GM21723 (cell line): ENCODE measurements around the gene MRTFA.
"Not testable (repeated sequence)": the region's sequence is repeated elsewhere in the genome, so short reads cannot be mapped to it uniquely, and the experiment has no call there.

Experiments
- ATAC-seq: cut with Tn5 transposase; IDR thresholded peaks from one replicate; pipeline ENCODE4 v1.9.1; 2021; ENCODE audit warnings: mild to moderate bottlenecking, moderate library complexity; ENCODE audit not compliant: unreplicated experiment

MRTFA gene

DNA sequence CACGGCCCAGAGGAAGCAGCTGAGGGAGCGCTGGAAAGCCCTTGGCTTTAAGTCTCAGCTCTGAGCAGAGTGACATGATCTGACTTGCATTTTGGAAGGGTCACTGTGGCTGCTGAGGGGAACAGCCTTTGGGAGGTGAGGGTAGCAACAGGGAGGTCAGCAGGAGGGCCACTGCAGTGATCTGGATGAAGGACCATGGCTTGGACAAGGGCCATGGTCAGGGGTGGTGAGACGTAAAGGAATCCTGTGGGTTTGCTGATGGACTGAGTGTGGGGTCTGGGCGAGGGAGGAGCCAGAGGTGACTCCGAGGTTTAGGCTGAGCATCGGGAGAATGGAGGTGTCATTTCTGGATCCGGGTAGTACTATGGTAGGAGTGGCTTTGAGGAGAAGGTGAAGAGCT is 232.9 kb downstream of the MRTFA start:
- no peak for ATAC-seq

DNA sequence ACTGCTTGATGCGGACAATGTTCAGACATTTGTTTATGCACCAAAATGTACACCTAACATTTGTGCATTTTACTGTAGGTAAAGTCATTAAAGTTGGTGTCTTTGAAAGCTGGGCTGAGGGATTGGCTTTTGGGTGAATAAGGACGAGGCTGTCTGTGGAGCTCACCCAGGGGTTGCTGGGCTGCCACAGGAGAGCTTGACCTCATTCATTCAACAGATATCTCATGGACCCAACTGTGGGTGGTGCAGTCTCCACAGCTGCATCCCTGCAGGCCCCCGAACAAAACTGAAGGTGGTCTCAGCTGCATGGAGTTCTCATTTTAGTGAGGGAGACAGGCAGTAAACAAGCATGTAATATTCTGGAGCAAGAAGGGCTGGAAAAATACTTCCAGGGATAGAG is 233.4 kb downstream of the MRTFA start:
- ATAC-seq: no peak

DNA sequence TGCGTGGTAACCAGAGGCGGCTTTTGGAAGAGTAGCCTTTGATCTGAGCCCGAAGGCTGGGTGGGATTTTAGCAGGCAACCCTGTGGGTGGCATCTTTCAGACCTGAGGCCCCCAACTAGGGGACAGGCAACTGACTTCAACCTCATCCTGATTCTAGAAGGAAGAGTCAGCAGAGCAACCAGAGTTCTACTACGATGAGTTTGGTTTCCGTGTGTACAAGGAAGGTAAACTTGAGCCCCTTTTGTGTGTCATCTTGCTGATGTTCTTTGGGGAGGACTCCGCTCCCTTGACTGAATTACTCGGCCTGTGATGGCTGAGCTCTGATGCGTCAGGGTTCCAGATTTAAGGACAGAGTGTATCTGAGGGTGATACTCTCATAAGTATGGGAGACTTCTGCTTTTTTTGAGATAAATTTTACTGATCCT is 234.5 kb downstream of the MRTFA start:
- no peak for ATAC-seq

DNA sequence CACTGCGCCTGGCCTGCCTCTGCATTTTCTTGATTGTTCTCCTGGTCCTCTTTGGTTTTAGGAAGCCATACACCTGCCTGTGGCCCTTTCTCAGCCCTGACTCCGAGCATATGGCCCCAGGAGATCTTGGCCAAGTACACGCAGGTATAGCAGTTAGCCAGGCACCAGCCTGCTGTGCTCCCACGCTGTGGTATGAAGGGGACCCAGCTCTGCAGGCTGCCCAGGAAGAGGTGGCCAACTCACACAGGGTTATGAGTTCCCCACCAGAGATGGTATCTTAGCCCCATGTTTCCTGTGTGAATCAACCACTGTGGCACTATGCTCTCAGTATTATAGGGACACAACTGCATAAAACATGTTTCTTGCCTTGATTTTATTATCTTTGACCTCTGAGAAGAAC is 235.0 kb downstream of the MRTFA start:
- no peak for ATAC-seq

DNA sequence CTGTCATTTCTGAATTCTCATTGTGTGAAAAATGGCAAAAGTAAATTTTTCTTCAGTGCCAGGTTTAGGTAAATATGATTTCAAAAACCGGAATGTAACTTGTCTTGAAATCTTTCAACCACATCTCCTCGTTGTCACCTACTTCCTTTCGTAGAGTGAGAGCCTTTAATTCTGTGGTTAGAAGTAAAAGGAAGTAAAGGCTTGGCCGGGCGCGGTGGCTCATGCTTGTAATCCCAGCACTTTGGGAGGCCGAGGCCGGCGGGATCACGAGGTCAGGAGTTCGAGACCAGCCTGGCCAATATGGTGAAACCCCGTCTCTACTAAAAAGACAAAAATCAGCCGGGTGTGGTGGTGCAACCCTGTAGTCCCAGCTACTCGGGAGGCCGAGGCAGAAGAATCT is 236.4 kb downstream of the MRTFA start:
- no peak for ATAC-seq

DNA sequence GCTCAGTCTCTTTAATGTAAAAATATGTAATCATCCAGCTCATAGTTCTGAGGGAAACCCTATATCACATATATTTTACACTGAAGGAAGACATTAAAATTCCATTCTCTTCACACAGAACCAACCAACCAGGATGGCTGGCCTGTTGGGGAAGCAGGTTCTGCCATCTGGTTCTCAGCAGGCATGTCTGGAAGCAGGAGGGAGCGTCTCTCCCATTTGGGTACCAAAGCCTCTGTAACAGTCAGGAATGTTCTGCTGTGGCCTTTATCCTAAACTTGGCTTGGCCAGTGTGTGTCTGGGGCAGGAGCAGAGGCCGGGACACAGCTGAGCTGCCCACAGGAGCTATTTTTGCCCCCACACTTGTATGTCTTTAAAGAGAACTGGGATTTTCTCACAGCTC is 236.9 kb downstream of the MRTFA start:
- no peak for ATAC-seq

DNA sequence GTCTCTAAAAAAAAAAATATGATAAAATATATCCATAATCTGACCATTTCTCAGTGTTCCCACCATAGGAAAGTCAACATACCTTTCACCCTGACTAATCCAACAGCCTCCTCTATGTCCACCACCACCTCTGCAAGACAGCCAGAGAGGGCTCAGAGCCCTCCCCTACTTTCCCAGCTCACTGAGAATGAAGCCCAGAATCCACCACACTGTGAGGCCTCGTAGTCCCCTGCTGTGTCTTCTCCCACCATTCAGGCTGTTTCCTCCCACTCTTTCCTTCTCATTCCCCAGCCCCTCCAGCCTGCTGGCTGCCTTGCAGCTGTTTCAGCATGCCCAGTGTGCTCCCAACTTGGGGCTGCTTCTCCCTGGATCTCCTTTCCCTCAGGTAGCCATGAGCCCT is 239.1 kb downstream of the MRTFA start:
- no peak for ATAC-seq

DNA sequence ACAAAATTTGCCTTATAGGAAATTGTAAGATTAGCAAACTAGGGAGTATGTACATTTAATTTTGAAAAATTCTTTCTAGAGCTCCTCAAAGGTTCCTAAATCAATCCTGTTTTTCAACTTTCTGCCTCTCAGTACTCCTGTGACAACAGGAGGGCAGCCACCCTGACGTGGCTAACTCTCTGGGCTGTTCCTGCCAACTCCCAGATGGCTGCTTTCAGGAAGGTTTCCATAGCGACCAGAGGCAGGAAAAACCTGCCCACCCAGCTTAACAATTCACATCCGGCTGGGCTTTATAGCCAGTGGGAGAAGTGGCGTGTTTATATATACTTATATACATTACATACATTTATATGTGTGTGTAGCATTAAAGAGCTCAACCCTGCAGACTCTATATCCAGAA is 239.6 kb downstream of the MRTFA start:
- ATAC-seq: no peak

DNA sequence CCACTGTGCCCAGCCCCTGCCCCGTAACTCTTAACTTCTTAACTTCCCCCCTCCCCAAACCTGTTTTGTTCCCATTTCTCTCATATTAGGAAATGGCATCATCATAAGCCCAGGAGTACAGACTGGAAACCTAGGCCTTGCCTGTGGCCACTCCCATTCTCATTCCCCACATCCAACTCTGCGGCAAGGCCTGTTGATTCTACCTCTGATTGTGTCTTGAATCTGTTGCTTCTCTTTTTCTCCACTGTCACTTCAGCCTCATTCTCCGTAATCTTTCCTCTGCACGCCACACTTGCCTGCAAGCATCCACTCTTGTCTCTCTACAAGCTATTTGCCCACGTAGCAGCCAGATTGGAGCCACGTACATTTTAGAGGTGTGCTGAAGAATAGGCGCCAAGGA is 240.9 kb downstream of the MRTFA start:
- no peak for ATAC-seq

DNA sequence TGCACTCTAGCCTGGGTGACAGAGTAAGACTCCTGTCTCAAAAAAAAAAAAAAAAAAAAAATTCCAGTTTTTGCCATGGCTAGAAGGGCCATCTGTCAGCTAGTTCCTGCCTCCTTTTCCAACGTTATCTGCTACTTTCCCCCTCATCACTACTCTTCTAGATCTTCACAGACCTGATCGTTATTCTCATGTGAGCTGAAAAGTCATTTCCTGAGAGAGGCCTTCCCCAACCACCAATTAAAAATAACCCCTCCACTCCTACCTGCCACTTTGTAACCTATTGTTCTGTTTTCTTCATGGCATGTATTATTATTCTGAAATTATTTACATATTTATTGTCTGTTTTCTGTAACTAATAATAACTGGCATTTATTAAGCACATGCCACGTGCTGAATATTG is 241.9 kb downstream of the MRTFA start:
- no peak for ATAC-seq

DNA sequence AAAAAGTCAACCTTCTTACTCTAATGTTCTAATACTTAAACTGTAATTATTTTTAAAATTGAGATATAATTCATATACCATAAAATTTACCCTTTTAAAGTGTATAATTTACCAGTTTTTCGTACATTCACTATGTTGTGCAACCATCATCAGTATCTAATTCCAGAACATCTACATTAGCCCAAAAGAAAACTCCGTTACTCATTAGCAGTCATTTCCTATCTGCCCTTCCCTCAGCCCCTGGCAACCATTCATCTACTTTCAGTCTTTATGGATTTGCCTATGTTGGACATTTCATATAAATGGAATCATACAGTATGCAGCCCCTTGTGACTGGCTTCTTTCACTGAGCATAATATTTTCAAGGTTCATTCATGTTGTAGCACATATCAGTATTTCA is 243.9 kb downstream of the MRTFA start:
- ATAC-seq: no peak

DNA sequence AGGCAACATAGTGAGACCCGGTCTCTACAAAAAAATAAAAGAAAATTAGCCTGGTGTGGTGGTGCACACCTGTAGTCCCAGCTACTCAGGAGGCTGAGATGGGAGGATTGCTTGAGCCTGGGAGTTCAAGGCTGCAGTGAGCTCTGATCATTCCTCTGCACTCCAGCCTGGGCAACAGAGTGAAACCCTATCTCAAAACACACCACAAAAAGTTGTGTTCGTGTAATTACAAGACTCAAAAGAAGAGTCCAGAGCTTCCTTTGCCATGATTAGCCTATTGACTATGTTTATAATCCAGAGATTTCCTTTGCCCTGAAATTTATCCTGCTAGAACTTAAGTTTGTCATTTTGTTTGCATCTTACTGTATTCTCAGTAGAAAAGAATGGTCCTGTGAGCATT is 245.1 kb downstream of the MRTFA start:
- no peak for ATAC-seq

DNA sequence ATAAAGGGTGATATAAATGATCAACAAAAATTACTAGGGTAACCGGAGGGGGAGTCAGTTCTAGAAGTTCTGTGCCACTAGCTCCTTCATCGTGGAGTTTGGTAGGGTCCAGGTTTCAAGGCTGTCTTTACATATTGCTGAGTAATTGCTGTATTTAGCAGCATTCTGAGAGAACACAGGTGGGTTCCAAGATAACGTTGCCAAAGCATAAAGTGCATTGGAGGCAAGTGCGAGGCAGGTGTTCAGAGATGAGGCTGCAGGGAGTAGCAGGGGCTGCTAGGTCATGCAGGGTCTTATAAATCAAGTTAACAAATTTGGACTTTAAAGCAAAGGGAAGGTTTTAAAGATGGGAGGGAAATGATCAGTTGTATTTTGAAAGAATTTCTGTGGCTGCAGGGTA is 248.3 kb downstream of the MRTFA start:
- no peak for ATAC-seq

DNA sequence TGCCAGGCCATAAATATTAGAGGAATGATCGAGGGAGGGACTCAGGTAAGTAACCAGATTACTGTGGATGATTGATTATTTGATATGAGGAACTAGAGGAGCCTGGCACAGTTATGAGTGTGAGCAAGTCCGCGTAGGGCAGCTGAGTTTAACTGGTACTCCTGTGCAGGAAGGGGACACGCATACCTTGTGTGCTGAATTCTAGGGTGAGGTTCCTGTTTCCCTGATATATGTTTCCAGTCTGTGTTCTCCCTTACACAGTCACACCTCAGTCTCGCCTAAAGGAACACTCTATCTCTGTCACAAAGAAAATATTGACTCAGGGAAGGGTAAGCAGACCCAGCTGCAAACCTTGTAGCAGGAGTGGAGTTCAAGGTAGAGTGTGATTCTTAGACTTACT is 248.8 kb downstream of the MRTFA start:
- ATAC-seq: no peak

DNA sequence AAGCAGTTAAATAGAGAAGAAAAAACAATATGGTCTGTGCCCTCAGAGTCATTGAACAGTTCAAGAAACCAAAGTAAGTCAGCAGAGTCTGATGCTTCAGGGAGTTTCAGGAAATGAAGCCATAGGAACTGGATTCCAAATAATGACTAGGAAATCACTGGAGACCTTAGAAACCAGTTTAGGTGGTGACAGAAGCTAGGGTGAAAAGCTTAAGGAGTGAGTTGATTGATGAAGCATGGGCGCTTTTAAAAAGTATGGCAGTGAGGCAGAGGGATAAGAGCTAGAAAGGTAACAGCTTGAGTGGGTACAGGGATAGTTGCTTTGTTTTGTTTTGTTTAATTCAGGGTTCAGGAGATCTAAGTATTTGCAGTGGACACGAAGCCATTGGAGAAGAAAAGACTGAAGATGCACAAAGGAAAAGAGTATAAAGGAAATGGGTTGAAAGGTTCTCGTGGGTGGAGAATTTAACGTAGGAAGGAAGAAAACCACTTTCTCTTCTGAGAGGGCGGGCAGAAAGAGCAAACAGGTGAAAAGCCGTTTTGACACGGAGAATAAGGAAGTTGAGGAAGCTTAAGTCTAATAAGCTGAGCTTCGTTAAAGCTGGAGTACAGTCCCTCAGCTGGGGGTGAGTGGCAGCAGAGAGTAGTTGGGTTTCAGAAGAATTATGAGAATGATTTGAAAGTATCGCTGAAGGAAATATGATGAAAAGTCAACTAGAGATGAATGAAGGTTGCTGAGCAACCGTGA is 251.3 kb downstream of the MRTFA start:
- ATAC-seq: no peak

DNA sequence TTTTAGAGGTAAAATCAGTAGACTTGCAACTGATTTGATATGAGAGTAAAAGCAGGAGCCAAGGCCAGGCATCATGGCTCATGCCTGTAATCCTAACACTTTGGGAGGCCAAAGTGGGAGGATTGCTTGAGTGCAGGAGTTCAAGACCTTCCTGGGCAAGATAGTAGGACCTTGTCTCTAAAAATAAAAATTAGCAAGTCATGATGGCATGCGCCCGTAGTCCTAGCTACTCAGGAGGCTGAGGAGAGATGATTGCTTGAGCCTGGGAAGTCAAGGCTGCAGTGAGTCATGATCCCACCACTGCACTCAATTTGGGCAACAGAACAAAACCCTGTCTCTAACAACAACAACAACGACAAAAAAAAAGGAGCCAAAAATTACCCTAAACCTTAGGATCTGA is 252.6 kb downstream of the MRTFA start:
- no peak for ATAC-seq

DNA sequence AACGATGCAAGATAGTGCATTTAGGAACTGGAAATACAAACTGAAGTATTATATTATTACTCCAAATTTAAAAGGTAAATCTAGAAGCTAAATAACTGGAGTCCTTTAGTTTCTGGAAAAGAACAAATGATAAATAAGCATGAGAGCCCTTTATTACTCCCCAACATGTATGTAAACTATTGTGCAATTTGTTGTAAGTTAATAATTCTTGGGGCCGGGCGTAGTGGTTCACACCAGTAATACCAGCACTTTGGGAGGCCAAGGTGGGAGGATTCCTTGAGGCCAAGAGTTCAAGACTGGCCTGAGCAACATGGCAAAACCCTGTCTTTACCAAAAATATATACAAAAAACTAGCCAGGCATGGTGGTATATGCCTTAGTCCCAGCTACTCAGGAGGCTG is 255.1 kb downstream of the MRTFA start:
- ATAC-seq: no peak

DNA sequence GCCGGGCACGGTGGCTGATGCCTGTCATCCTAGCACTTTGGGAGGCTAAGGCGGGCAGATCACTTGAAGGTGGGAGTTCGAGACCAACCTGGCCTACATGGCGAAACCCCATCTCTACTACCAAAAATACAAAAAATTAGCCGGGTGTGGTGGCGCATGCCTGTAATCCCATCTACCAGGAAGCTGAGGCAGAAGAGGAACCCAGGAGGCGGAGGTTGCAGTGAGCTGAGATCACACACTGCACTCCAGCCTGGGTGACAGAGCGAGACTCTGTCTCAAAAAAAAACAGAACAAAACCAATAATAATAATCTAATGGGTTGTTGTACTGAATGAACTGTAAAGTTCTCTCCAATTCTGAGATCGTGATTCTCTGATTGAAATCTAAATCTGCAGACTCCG is 258.1 kb downstream of the MRTFA start:
- not testable (repeated sequence) for ATAC-seq

DNA sequence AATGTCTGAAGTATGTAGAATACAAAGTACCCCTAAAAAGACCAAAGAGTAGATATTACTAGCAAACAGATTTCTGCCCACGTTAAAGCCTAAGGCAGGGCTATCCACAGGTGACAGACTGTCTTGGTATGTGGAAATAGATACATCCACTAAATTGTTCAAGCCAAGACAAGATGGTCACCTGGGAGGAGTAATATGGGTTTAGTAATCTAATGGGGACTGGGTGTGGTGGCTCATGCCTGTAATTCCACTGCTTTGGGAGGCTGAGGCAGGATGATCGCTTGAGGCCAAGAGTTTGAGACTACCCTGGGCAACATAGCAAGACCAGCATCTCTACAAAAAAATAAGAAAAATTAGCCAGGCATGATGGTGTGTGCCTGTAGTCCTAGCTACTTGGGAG is 258.6 kb downstream of the MRTFA start:
- ATAC-seq: no peak

DNA sequence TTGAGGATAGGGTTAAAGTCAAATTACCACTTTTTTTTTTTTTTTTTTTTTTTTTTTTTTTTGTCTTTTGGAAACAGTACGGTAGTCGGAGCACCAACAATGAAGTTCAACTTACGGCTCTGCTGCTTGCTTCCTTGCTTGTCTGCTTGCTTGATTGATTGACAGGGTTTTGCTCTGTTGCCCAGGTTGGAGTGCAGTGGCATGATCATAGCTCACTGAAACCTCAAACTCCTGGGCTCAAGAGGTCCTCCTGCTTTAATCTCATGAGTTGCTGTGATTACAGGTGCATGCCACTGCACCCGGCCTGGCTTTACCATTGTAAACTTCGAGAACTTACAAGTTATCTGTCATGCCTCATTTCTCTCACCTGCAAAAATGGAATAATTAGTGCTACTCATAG is 260.4 kb downstream of the MRTFA start:
- ATAC-seq: no peak

DNA sequence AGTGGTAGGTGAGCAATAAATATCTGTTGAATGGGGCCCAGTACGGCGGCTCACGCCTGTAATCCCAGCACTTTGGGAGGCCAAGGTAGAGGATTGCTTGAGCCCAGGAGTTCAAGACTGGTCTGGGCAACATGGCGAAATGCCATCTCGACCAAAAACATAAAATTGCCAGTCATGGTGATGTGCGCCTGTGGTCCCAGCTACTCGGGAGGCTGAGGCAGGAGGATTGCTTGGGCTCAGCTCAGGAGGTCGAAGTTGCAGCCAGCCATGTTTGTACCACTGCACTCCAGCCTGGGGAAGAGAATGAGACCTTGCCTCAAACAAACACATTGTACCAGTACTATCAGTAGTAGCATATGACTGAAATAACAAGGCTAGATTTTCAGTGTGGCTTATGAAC is 262.0 kb downstream of the MRTFA start:
- ATAC-seq: no peak

DNA sequence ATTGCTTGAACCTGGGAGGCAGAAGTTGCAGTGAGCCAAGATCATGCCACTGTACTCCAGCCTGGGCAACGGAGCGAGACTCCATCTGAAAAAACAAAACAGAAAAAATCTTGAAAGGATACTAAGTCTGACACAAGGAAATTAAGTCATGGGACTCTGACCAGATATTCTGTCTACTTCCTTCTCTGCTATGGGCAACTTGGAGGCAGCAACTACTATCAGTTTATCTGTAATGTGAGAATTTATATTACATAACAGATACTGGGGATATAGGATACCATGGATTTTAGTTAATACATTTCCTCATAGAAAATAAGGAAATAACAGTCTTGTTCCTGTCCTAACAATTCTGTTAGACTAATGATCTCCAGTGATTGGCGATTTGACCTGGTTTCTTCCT is 267.7 kb downstream of the MRTFA start:
- no peak for ATAC-seq

DNA sequence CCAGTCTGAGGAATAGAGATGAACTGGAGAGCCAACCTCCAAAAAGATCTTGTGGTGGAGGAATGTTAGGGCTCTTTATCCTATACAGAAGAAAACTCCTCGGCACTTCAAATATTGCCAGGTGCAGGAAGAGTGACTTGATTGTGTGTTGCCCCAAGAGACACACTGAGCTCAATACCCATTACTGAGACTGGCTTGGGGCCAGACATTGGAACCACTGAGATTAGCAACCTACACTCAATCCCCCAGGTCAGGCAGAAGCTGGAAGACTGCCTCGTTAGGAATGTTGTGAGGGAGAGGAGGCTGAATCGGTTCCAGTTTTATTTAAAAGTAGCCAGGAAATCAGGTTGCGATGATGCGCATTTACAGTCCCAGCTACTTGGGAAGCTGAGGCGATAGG is 268.5 kb downstream of the MRTFA start:
- no peak for ATAC-seq
